ENCODE data around the gene MMP27. TPM values are rescaled to one million over a fixed set of nuclear protein-coding genes. Genes with fewer than 3 reads are reported as not detected.

The MMP27 gene
- total RNA-seq, 1 experiment from 2014 or later = not detected

GRCh38 chr11:102669664-102670063 lies 35.9 kb downstream of the MMP27 start:
- POLR2A ChIA-PET = no interaction called here
- Mint-ChIP-seq H3K36me3 (ENCODE audit: insufficient read depth, unreplicated experiment) (no peaks in the 10 kb centered on the region), H3K9me3 (ENCODE audit: unreplicated experiment) (no peaks in the 10 kb centered on the region), H3K27me3 (ENCODE audit: insufficient read depth, unreplicated experiment) (peaks cover 9% of the 10 kb centered on the region), H3K27ac (ENCODE audit: unreplicated experiment) (no peak overlapping the region), H3K4me1 (ENCODE audit: low read depth, unreplicated experiment) (peaks cover 6% of the 10 kb centered on the region), H3K4me3 (ENCODE audit: unreplicated experiment) (no peak overlapping the region)
- H3K4me3 ChIP-seq (ENCODE audit: low read depth, low read length) = no peak overlapping the region
- DNase-seq = no peak
- H3K4me1 ChIP-seq = 0 out of 2 replicates have a peak, but pooled peaks cover 5% of the 10 kb centered on the region
- intact Hi-C loops (cut with micrococcal nuclease; ENCODE audit: unreplicated experiment) = loop anchor here (5.0 to 10.0 kb wide), 4 partner anchors 117 to 807 kb away; partner anchors contain the start of gene MMP7
- no TSS peak for BruUV-seq (replicated peaks)
- CTCF ChIA-PET = no interaction called here
- no peak for TF ChIP-seq CTCF (IDR thresholded peaks at IDR 0.05; ENCODE audit: insufficient read depth in 1 of 2, low read depth in 1 of 2, low read length in 1 of 2, severe bottlenecking in 1 of 2, unreplicated experiment in 1 of 2)
- H3K27me3 ChIP-seq (replicated peaks; ENCODE audit: control insufficient read depth, insufficient read depth, low read length) = no peaks in the 10 kb centered on the region
- H3K9me3 ChIP-seq = no peaks in the 10 kb centered on the region
- H3K36me3 ChIP-seq (ENCODE audit: control insufficient read depth, insufficient read depth, low read length) = no peaks in the 10 kb centered on the region

- Mint-ChIP-seq H3K4me3 (ENCODE audit: unreplicated experiment) (no peak overlapping the region), H3K27me3 (ENCODE audit: insufficient read depth, unreplicated experiment) (peaks cover 5% of the 10 kb centered on the region), H3K4me1 (ENCODE audit: low read depth, unreplicated experiment) (peaks cover 6% of the 10 kb centered on the region), H3K27ac (ENCODE audit: unreplicated experiment) (no peak overlapping the region), H3K36me3 (ENCODE audit: insufficient read depth, unreplicated experiment) (no peaks in the 10 kb centered on the region), H3K9me3 (ENCODE audit: unreplicated experiment) (no peaks in the 10 kb centered on the region)
- H3K9me3 ChIP-seq = no peaks in the 10 kb centered on the region
- CTCF ChIA-PET = interaction anchor here (0.6 to 1.8 kb wide), 40 partner anchors 9 to 806 kb away, joined by 3 to 45 read pairs (median 4); partner anchors contain the start of genes BIRC2, MMP10 and MMP20
- intact Hi-C loops (cut with micrococcal nuclease; ENCODE audit: unreplicated experiment) = loop anchor here (1.0 to 10.0 kb wide), 12 partner anchors 53 to 804 kb away; partner anchors contain the start of gene MMP7
- no peaks in the 10 kb centered on the region for H3K36me3 ChIP-seq (ENCODE audit: control insufficient read depth, insufficient read depth, low read length)
- DNase-seq = peak; percentile 55 to 68
- H3K27me3 ChIP-seq (replicated peaks; ENCODE audit: control insufficient read depth, insufficient read depth, low read length) = no peaks in the 10 kb centered on the region
- POLR2A ChIA-PET = interaction anchor here (0.5 to 0.6 kb wide), 2 partner anchors 92 to 141 kb away, joined by 3 to 4 read pairs; no protein-coding TSS in a partner anchor
- H3K4me3 ChIP-seq (ENCODE audit: low read depth, low read length) = no peak overlapping the region
- H3K4me1 ChIP-seq = 0 out of 2 replicates have a peak, but pooled peaks cover 5% of the 10 kb centered on the region
- BruUV-seq (replicated peaks) = no TSS peak
- TF ChIP-seq CTCF (IDR thresholded peaks at IDR 0.05; ENCODE audit: insufficient read depth in 1 of 2, low read depth in 1 of 2, low read length in 1 of 2, severe bottlenecking in 1 of 2, unreplicated experiment in 1 of 2) = peak; percentile 98 to 99
Observed at GRCh38 chr11:102666331-102666957, 39.1 kb downstream of the MMP27 start.

- no peak overlapping the region for H3K27ac Mint-ChIP-seq (ENCODE audit: unreplicated experiment)
- peaks cover 2% of the 10 kb centered on the region for H3K27me3 Mint-ChIP-seq (ENCODE audit: insufficient read depth, unreplicated experiment)
- peak; percentile 30 to 54 for DNase-seq
- ChIA-PET CTCF (no interaction called here), POLR2A (no interaction called here)
- Histone ChIP-seq H3K9me3 (no peaks in the 10 kb centered on the region), H3K36me3 (ENCODE audit: control insufficient read depth, insufficient read depth, low read length) (no peaks in the 10 kb centered on the region), H3K4me1 (0 out of 2 replicates have a peak, but pooled peaks cover 5% of the 10 kb centered on the region), H3K27me3 (replicated peaks; ENCODE audit: control insufficient read depth, insufficient read depth, low read length) (no peaks in the 10 kb centered on the region), H3K4me3 (ENCODE audit: low read depth, low read length) (no peak overlapping the region)
- H3K9me3 Mint-ChIP-seq (ENCODE audit: unreplicated experiment) = no peaks in the 10 kb centered on the region
- H3K4me1 Mint-ChIP-seq (ENCODE audit: low read depth, unreplicated experiment) = peaks cover 6% of the 10 kb centered on the region
- no TSS peak for BruUV-seq (replicated peaks)
- intact Hi-C loops (cut with micrococcal nuclease; ENCODE audit: unreplicated experiment) = loop anchor here (10.0 kb wide), 1 partner anchor 129 kb away; the partner anchor contains the start of gene MMP7
- H3K36me3 Mint-ChIP-seq (ENCODE audit: insufficient read depth, unreplicated experiment) = no peaks in the 10 kb centered on the region
- no peak overlapping the region for H3K4me3 Mint-ChIP-seq (ENCODE audit: unreplicated experiment)
- TF ChIP-seq CTCF (IDR thresholded peaks at IDR 0.05; ENCODE audit: insufficient read depth in 1 of 2, low read depth in 1 of 2, low read length in 1 of 2, severe bottlenecking in 1 of 2, unreplicated experiment in 1 of 2) = peak; percentile 50 to 55
Observed at GRCh38 chr11:102664001-102664752, 41.4 kb downstream of the MMP27 start.
